ELR (cell line): ENCODE measurements around the gene LRRN2.

Experiments used
- DNase-seq: peaks from one replicate; pipeline ENCODE4 v3.0.0-alpha.2; 2015; ENCODE audit warnings: low read depth

LRRN2 gene

DNA sequence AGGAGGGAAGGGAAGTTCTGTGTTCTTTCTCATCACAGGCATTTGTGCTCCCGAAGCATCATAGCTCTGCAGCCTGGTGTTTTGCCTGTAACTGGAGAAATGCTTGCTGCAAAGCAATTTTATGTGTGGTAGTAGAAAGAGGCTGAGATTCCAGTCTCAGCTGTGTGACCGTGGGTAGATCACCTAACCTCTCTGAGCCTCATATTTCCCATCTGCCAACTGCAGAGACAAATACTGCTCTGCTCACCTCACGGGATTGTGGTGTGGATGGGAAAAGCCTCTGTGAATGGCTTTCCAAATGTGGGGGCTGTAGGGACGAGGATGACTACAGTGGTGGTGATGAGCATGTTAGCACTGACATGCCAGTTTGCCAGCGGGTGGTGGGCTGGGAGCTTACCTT lies 85.3 kb downstream of the LRRN2 start:
- DNase-seq, result no peak

DNA sequence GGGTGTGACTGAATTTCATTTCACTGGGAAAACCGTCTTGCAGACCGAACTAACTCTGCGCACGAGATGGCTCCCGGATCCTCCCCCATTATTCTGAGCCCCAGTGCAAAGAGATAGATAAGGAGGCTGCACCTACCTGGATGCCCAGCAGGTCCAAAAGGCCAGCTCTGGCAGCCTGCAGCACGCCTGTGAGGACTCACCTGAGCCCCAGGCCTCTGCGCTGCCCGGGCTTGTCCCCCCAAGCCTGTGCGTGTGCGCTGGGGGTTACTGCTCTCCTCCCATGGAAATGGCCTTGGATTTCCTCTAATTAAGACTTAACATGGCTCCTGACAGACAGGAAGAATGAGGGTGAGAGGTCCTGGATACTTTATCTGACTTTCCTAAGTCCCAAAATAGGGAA lies 85.9 kb downstream of the LRRN2 start:
- no peak for DNase-seq

DNA sequence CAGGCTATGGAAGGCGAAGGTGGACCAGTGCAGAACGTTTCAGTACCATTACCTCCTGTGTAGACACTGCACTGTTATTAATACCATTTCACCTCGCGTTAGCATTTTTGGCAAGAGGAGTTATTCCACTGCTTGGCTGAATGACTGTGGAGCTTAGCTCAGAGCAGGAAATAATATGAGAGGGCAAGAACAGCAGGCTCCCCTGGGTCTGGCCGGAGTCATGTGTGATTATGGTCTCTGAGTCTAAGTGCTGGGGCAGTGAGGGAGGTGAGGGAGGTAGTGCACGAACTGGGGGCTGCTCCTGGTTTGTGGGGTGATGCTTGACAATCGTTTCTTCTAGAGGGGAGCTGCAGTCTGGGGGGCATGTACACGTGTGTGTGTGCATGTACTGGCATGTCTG lies 86.4 kb downstream of the LRRN2 start:
- no peak for DNase-seq

DNA sequence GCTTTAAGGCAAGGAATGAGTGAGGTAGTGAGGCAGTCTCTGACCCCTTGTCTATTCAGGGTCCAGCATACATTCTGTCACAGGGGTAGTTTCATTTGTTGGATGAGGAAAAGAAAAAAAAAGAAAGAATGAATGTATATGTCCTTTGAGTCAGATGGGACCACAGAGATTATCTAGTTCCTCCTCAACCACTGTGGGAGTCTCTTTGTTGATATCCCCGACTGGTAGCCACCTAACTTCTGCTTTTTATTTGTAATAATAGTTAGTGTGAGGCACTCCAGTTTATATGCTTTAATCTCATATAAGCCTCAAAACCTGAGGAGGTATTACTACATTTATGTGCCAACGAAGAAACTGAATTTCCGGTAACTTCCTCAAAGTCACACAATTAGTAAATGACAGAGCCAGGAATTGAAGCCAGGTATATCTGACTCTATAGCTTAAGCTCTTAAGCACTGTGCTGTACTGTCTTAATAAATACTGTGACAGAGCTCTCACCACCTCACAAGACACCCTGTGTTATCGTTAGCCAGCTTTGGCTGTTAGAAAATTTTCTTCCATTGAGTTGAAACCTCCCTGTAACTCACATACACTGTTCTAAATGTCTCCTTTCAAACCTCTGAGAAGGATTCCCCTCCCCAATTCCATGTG lies 87.1 kb downstream of the LRRN2 start:
- DNase-seq, result no peak

DNA sequence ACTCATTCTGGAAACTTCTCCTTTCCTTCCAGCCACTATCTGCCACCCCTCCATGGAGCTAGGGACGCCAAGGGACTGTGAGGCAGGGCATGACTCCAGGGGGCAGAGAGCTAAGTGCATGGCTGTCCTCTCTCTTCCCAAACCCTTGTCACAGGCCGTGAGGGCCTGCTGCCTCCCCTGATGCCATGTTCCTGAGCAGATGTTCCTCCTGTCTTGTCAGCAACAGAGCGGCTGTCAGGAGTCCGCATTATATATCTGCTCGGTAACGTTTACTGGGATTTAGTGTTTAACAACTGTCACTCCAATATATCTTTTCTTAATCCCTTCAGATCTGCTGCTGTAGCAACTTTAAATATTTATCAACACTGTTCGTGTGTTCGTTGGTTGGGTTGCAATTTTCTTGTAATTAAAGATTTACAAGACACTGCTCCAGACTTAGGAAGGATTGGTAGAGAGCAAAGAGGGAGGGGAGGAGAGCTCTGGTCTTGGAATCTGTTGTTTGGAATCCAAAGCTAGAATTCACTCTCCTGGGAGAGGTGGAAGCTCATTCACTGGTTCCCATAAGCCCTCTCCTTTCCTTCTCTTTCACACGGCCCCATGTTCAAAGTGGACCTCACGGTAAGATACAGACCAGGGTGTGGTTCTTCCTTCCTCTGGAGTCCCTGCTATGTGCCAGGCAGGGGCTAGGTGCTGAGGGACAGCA lies 93.1 kb downstream of the LRRN2 start:
- DNase-seq, result no peak

DNA sequence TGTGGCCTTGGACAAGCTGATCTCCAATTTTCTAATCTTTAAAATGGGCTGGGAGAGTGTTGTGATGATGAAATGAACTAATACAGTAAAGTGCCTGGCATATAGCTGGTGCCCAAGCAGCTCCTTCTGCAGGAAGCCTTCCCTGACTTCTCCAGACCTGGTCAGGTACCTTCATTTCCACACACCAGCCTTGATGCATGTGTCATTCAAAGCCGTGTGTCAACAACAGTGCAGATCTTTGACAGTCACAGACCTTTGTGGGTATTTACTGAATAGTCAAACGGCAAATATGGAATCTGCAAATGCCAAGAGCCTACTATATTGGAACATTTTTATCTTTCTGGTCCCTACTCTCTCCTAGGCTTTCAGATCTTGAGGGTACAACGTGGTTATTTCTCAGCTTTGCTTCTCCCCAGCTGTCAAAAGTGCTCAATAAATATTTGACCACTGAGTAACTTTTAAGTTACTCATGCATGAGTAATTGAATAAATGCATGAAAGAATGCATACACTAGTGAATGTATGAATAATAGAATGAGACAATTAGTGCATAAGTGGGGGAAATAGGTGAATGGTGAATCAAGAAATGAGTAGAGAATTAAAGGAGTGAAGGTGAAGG lies 94.0 kb downstream of the LRRN2 start:
- DNase-seq, result peak; percentile 86

DNA sequence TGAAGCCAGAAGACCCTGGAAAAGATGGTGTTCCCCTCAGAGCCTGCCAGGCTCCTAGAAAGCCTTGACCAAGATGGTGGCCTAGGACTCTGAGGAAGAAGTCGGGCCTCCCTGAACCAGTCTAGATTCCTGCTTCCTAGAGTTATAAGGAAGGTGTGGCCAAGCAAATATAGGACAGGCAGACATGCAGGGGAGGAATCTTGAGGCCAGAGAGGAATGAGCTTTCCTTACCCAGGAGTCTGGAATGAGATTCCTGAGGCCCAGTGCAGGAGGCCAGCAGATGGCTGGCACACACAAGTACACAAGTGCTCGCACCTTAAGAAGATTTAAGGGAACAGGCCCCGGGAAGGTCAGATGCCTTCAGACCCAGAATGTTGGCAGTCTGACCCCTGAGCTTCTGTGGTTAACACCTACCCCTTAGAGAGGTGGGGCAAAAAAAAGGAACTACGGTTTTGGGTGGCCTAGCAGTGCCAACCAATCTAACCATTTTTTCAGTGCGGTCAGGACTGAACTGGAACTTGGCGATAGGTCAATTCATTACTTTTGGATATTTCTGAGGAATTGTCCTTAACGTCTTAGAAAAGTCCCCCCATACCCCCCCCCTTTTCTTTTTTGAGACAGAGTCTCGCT lies 96.0 kb downstream of the LRRN2 start:
- DNase-seq, result no peak

DNA sequence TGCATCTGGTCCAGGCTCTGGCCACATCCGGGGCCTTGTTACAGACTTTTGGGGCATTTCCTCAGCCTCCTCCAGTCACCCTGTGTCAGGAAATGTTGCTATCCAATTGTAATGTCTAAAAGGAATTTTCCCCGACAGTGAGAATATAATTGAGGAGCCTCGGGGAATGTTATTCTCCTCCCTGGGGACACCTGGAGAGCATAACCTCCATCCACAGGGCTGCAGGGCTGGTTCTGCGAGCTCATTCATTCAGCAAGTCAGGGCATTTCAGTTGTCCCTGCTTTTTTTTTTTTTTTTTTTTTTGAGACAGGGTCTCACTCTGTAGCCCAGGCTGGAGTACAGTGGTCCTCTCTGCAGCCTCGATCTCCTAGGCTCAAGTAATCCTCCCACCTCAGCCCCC lies 96.7 kb downstream of the LRRN2 start:
- DNase-seq, result no peak

DNA sequence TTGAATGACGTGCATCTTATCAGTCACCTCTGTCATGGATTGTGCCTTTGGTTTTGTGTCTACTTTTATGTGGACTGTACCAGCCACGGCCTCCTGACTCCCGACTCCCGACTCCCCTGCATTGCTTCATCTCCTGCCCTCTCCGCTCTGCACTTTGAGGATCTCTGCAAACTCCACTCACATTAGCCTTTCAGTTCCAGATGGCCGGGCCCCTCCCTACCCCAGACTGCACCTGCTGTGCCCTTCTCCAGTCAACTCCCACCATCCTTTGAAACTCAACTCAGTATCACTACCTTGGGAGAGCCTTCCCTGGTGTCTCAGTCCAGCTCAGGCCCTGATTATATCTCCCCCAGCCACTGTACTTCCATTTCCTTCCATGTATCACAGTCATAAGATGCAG lies 97.9 kb downstream of the LRRN2 start:
- no peak for DNase-seq

DNA sequence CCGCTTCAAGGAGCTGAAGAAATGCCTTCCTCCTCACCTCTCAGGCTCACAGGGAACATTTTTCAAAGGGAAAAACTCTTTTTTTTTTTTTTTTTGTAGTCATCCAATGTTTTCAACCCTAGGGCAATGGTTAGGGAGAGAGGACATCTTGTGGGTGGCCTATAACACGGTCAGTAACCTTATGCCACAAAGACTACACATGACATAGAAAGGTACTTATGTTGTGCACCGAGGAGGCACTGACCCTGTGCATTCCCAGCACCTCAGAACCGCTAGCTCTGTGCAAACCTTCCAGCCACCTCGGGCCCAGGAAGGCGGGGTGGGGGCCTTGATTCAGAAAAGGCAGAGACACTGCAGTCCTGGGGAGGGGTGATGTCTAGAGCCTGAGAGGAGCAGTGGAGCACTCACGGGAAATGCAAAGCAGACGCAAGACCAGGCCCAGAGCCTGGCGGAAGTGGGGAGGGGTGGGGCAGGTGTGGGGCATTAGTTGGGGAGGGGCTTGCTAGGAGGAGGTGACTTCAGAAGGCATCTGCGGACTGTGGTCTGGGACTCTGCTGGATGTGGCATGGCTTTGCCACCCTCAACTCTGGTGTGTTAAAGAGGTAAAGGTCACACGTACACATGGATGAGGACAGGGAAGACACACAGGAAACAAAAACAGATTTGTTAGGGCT lies 100.7 kb downstream of the LRRN2 start:
- DNase-seq, result no peak

DNA sequence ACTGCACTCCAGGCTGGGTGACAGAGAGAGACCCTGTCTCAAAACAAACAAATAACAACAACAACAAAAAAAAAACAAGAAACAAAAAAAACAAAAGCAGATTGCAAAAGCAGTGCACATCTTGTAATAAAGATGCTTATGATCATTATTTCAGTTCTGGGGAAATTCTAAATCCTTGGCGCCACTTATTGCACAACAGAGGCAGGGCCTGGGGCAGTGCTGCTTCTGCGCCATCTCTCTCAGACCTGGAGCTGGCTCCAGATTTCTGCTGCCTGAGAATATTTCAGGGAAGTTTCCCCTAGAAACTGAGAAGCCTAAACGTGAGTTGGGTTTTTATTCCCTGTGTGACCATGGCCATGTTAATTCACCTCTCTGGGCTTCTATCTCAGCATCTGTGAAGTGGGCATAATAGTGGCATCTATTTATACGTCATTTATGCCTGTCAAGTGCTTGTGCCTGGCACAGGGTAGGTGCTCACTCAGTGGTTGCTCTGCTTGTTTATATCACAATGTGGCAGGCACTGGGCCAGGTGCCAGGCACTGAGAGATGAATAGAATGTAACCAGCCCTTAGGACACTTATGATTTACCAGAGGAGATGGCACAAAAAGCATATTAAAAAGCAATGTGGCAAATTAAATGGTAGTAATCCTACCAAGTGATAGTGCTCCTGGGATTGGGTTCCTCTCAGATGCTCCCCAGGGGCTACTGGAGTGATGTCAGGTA lies 101.5 kb downstream of the LRRN2 start:
- DNase-seq, result no peak

DNA sequence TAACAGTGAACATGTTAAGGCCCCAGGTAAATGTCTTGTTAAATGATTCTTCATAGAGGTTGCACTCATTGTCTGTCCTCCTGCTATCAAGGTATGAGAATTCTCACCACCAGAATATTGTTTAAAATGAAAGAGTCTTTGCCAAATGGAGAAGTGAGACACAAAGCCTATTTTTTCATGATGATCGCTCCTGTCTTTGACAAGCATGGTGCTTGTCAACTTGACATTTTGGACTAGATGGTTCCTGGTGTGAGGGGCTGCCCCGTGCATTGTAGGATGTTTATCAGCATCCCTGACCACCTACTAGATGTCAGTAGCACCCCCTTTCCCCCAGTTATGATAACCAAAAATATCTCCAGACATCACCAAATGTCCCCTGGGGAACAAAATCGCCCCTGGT lies 103.8 kb downstream of the LRRN2 start:
- no peak for DNase-seq

DNA sequence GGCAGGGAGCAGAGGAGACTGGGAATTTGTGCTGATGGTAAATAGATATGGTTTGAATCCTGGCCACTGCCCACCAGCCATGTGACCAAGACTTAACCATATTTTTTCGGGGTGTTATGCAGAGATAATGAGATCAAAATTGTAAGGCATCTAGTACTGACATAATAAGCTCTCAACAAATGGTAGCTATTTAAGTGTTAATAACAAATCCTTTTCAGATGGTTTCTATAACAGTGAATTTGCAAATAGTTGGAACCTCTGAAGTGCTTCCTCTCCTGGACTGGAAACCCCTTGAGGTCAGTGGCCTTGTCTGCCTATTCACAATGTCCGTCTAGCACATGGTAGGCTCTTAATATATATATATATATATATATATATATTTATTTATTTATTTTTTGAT lies 104.7 kb downstream of the LRRN2 start:
- DNase-seq, result no peak

DNA sequence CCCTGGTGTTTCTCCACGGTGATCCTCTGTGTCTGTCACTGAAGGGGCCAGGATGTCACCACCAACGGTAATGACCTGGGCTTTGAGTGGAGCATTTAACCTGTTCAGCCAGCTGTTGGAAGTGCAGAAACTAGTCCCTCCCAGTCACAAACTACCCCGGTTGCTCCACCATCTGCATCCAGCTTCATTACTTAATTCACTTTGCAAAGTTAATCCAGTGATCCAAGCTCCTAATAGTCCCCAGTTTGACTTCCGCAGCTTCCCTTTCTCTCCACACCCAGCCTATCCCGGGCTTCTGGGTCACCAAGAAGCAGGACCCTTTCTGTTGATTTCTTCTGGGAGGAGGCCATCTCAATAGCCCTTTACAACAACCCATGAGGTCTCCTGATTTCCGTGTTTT lies 105.9 kb downstream of the LRRN2 start:
- no peak for DNase-seq

DNA sequence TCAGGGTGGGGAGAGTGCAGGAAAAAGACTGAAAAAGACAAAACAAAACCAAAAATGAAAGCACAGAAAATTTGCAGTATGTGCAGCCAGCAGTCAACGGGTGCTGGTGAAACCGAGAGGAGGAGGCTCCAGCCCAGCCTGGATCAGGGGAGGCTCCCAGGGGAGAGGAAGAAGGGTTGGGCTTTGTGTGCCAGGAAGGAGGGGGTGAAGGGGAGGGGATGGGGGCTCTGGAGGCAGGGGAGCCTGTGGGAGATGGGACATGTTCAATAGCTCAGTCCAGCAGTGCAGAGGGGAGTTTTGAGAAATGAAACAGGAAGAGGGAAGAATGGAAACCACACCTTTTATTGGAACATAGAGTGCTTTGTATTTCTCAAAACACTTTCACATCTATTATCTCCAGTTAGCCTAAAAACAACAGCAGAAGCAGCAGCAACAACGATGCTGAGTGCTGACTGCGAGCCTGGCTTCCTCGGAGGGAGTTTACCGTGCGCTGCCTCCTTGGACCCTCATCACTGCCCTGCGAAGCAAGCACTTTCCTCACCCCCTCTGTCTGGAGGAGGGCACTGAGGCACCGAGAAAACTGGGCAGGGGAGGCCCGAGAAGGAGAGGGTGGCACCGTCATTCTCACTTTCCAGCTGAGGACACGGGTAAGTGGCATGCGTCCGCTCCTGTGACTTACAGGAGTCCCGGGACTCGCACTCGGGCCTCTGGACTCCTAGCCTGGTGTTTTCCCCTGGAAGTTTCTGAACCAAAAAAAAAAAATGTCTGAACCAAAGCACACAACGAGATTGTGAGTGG lies 106.5 kb downstream of the LRRN2 start:
- DNase-seq, result no peak

DNA sequence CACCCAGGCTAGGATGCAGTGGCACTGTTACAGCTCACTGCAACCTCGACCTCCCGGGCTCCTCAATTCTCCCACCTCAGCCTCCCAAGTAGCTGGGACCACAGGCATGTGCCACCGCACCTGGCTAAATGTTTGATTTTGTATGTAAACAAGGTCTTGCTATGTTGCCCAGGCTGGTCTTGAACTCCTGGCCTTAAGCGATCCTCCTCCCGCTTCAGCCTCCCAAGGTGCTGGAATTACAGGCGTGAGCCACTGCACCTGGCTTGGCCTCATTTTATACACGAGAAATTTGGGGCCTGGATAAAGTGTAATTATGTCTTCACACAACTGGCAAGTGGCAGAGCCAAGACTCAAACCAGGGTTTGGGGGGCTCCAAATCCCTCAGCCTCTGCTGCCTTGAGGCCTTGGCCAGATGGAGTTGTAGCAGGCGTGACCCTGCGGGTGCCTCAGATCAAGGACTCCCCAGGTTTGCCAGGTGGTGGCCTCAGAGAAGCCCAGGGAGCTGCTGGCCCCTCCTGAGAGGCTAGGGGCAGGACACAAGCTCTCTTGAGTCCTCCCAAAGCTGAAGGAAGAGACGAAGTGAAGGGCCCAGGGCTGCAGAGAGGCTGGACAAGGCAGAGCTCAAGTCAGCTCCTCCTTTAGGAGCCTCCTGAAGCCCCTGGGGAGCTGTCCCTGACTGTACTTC lies 107.6 kb downstream of the LRRN2 start:
- no peak for DNase-seq

DNA sequence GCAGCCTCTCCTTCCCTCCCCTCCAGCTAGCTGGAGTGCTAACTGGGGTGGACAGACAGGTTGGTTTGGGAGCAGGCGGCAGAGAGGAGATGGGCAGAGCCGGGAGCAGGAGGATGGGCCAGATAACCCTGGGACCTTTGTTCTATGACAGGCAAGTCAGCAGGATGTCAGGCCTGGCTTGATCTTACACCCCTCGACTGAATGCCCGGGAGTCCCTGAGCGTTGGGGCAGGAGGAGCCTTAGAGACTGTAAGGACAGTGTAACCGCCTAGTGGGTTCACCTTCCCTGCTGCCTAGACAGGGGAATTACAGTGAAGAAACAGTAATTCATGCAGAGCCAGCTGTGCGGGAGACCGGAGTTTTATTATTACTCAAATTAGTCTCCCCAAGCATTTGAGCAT lies 109.1 kb downstream of the LRRN2 start:
- no peak for DNase-seq

DNA sequence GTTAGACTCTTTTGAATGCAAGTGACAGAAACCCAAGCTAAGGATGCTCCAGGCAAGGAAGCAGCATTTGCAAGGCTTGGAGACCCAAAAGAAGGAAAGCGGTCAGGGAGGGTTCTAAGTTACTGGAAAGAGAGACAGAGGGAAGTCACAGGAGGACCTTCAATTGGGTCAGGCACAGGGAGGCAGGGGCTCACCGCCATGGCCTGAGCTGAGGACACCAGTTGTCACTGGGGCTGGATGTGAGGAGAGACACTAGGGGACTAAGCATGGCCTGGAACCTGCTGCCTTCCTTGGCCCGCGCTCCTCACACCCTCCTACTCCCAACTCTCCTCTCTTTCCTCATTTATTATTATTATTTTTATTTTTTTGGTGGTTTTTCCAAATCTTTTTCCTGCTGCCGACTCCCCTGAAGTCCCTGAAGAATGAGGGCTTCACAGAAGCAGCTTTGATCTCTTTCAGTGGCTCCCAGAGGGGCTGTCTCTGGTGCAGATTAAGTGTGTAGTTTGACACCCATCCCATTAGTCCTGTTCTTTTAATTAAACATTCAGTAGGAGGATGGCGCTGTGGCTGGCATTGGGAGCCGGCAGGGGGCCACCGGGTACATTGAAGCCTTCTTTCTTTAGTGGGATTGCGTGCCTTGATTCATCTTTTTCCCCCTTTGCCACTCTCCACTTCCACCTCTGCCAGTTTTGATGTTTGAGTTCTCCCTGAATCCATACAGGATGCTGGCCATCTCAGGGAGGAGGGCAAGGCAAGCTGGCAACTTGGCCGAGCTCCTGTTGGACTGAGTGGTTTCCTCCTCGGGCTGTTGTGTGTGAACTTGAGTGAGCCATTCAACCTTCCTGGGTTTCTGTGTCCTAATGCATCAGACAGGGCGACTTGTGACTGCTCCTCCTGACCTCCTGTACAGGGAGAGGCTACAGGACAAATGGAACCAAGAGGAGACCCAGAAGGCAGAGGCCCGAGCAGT lies 110.0 kb downstream of the LRRN2 start:
- no peak for DNase-seq

DNA sequence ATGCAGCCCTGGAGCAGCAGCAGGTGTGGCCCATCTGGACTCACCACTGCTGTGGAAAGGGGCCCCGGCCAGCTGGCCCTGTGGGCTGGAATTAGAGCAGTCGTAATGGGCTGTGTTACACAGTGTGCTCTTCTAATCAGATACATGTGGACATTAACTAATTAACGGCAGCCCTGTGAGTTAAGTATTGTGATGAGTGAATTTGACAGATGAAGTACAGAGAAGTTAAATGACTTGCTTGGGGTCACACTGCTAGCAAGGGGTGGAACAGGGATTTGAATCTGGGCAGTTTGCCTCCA lies 110.7 kb downstream of the LRRN2 start:
- no peak for DNase-seq
